ENCODE data around the gene VIPR2.
"Not testable (repeated sequence)": the region's sequence is repeated elsewhere in the genome, so short reads cannot be mapped to it uniquely, and the experiment has no call there.

GRCh38 chr7:159101083-159101395 is 43.6 kb downstream of the VIPR2 start:
- TF ChIP-seq SMARCC2 (IDR thresholded peaks at IDR 0.05); KDM5B (CRISPR knock-in tag; IDR thresholded peaks at IDR 0.05; ENCODE audit: borderline replicate concordance); SNAPC5 (CRISPR knock-in tag; IDR thresholded peaks at IDR 0.05; ENCODE audit: borderline replicate concordance); POLR2A (IDR thresholded peaks at IDR 0.05; ENCODE audit: insufficient read depth in 1 of 2, low read depth in 2 of 2, low read length in 2 of 2); EZH2 (conservative IDR thresholded peaks at IDR 0.05; ENCODE audit: low read depth, low read length); REXO4 (CRISPR knock-in tag; IDR thresholded peaks at IDR 0.05; ENCODE audit: borderline replicate concordance); SIN3A (IDR thresholded peaks at IDR 0.05; ENCODE audit: borderline replicate concordance, low read depth, low read length); TBX3 (IDR thresholded peaks at IDR 0.05; ENCODE audit: borderline replicate concordance); CTCF (CRISPR knock-in tag; IDR thresholded peaks at IDR 0.05); ZNF841 (CRISPR knock-in tag; IDR thresholded peaks at IDR 0.05; ENCODE audit: borderline replicate concordance); XRCC5 (optimal IDR thresholded peaks at IDR 0.05; ENCODE audit: low read length); ZNF18 (CRISPR knock-in tag; IDR thresholded peaks at IDR 0.05; ENCODE audit: insufficient replicate concordance); ZNF282 (IDR thresholded peaks at IDR 0.05; ENCODE audit: partially characterized antibody); NFATC3 (CRISPR knock-in tag; IDR thresholded peaks at IDR 0.05): not testable (repeated sequence)
